ENCODE results near the gene IQCE.
"Not testable (repeated sequence)": the region's sequence is repeated elsewhere in the genome, so short reads cannot be mapped to it uniquely, and the experiment has no call there.

Gene IQCE

GRCh38 chr7:2601907-2602306 lies 43.1 kb downstream of the IQCE start:
- DNase-seq (ENCODE audit: low read depth, low spot score), result no peak

- DNase-seq (ENCODE audit: low read depth, low spot score), result no peak
Observed at GRCh38 chr7:2602406-2603043, 43.7 kb downstream of the IQCE start.

- DNase-seq (ENCODE audit: low read depth, low spot score), result no peak
Observed at GRCh38 chr7:2603044-2603965, 44.5 kb downstream of the IQCE start.

- DNase-seq (ENCODE audit: low read depth, low spot score), result no peak
Observed at GRCh38 chr7:2604608-2605174, 45.9 kb downstream of the IQCE start.

- no peak for DNase-seq (ENCODE audit: low read depth, low spot score)
Observed at GRCh38 chr7:2605608-2606538, 47.1 kb downstream of the IQCE start.

- no peak for DNase-seq (ENCODE audit: low read depth, low spot score)
Observed at GRCh38 chr7:2606539-2606936, 47.8 kb downstream of the IQCE start.

- DNase-seq (ENCODE audit: low read depth, low spot score), result no peak
Observed at GRCh38 chr7:2607122-2607922, 48.5 kb downstream of the IQCE start.

- no peak for DNase-seq (ENCODE audit: low read depth, low spot score)
Observed at GRCh38 chr7:2607923-2608904, 49.4 kb downstream of the IQCE start.

GRCh38 chr7:2608921-2609411 lies 50.2 kb downstream of the IQCE start:
- no peak for DNase-seq (ENCODE audit: low read depth, low spot score)

GRCh38 chr7:2609646-2610045 lies 50.9 kb downstream of the IQCE start:
- not testable (repeated sequence) for DNase-seq (ENCODE audit: low read depth, low spot score)

- no peak for DNase-seq (ENCODE audit: low read depth, low spot score)
Observed at GRCh38 chr7:2610466-2610865, 51.7 kb downstream of the IQCE start.

GRCh38 chr7:2610898-2611297 lies 52.1 kb downstream of the IQCE start:
- DNase-seq (ENCODE audit: low read depth, low spot score), result no peak

GRCh38 chr7:2611401-2611800 lies 52.6 kb downstream of the IQCE start:
- DNase-seq (ENCODE audit: low read depth, low spot score), result no peak

GRCh38 chr7:2611922-2612321 lies 53.1 kb downstream of the IQCE start:
- no peak for DNase-seq (ENCODE audit: low read depth, low spot score)

- DNase-seq (ENCODE audit: low read depth, low spot score), result no peak
Observed at GRCh38 chr7:2612445-2613097, 53.8 kb downstream of the IQCE start.

GRCh38 chr7:2613098-2613930 lies 54.5 kb downstream of the IQCE start:
- no peak for DNase-seq (ENCODE audit: low read depth, low spot score)

GRCh38 chr7:2613931-2614600 lies 55.3 kb downstream of the IQCE start:
- no peak for DNase-seq (ENCODE audit: low read depth, low spot score)
